Hepatic stellate cell (primary cell): Measurements from ENCODE around the gene CSF1R.
A peak's percentile ranks its signal among the peaks of the same experiment; 100 is the strongest.

Experiments used
- DNase-seq: peaks from one replicate; pipeline ENCODE4 v3.0.0; 2011; ENCODE audit warnings: low spot score

CSF1R gene

GRCh38 chr5:150069672-150070627 lies 16.4 kb downstream of the CSF1R start:
- DNase-seq: no peak

GRCh38 chr5:150068961-150069645 lies 17.3 kb downstream of the CSF1R start:
- DNase-seq: no peak

- DNase-seq: no peak
Measured at GRCh38 chr5:150068472-150068871, 17.9 kb downstream of the CSF1R start.

DNA sequence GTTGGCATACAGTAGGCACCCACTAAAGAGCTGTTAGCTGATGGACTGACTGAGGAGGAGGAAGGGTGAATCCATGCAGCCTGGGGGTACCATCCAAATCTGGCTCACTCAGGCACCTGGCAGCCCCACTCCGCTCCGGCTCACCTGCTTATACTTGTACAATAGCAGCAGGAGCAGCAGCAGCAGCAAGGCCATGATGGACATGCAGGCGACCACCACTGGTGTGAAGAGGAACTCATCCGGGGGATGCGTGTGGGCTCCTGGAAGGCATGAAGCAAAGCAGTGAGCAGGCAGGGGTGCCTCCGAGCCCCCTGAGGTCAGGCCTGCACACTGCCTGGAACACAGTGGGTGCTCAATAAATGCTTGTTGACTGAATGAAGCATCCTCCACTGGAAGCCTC lies 18.3 kb downstream of the CSF1R start:
- no peak for DNase-seq

DNA sequence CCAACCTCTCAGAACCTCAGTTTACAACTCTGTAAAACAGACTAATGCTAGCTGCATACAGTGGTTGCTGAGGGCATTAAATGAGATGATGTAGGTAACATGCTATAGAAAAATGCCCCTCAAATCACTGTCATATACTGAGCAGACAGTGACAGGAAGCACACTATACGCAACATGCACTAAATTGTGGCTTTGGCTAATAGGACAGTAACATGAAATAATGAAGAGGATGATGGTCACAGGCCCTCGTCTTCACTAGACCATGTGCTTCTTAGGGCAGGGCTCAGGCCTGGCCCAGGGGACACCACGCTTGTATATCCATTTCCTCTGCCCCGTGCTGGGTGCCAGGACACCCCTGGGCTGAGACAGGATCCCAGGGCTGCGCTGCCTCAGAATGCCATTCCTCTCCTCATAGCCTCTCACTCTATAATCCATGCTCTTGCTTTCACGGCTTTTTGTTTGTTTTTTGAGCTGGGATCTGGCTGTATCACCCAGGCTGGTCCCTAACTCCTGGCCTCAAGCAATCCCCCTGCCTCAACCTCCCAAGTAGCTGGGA lies 18.9 kb downstream of the CSF1R start:
- no peak for DNase-seq

DNA sequence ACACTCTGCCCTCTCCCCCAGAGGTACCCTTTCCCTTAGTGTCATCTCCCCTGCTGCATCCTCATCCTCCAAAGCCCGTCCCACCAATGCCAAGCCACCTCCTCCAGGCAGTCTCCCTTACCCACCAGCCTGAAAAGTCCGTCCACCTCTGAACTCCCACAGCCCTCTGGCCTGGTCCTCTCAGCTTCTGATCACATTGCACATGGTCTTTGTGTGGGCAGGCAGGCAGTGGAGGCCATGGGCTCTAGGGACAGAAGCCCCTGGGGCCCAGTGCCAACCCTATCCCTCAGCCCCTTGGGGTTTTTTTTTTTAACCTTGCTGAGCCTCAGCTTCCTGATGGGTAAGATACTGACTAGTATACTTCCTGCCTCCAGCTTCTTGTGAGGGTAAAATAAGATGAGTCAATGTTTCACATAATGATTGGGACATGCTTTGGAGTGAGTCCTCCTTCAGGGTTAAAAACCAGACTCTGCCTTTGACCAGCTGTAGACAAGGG lies 19.4 kb downstream of the CSF1R start:
- peak; percentile 81 for DNase-seq

GRCh38 chr5:150066436-150066835 lies 19.9 kb downstream of the CSF1R start:
- DNase-seq: no peak

DNA sequence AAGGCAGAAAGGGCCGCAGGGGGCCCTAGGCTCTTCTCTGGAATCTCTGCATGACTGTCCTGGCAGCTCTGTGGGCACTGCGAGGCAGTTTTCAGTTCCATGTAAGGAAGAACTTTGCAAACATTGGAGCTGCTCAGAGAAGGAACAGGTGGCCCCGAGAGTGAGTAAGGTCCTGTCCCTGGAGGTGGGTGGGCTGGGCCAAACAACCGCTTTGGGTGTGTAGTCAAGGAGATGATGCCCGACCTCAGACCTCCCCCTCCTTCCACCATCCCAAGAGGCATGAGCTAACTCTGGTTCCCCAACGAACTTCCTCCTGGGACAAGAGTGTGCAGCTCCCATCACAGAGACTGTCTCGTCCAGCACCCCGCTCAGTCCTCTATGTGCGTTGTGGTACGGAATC lies 20.5 kb downstream of the CSF1R start:
- peak; percentile 86 for DNase-seq

DNA sequence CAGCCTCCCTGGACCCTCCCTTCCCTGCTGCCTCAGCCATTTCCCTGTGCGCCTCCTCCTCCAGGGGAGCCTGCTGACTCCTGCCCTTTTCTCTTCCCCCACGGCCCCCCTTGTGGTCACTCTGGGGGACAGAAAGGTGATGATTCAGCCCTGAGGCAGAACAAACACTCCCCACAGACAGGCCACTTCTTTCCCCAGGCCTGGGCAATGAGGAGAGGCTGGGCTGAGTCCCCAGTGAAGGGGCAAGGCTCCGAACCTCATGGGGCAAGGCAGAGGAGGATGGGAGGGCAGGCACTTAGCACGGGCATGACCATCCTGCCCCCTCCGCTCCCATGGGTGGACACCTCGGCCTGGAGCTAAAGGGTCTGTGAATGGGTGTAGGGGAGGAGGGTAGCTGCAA lies 21.0 kb downstream of the CSF1R start:
- peak; percentile 75 for DNase-seq

DNA sequence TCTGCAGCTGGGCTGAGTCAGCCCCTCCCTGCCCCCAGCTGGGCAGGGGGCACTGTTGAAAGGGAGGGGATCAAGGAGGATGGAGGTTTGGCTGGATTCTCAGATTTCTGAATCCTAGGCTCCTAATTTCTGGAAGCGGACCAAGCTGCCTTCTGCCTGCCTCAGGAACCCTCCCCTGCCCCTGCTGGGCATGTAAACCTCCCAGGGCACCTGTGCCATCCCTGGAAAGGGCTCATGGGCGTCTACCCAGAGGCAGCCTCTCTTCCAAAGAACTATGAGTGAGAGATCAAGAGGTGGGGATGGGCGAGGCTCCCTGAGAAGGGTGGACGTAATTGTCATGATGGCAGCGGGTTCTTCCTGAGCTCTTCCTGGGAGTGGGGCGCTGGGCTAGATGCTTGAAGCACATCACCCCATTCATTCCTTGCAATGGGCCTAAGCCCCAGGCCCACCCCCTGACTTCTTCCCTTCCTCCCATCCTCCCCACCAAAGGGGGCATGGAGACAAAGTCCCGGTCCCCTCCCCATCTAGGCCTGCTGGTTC lies 21.6 kb downstream of the CSF1R start:
- DNase-seq: no peak

DNA sequence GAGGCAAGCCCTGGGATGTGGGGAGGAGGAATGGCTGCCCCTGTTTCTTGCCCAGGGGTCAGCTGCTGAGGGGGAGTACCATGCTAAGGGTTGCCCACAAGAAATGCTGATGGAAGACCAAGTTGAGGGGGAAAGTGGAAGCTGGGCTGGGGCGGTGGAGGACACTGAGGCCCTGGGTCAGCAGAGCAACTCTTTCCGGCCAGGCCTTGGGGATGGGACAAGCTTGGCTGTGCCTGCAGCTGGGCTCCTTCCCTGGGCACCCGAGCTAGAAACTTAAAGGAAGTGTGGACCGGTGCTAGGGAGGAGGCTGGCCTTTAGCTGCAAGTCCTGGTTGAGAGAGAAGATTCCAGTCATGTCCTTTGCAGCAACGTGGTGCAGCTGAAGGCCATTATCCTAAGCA lies 22.7 kb downstream of the CSF1R start:
- DNase-seq: no peak

DNA sequence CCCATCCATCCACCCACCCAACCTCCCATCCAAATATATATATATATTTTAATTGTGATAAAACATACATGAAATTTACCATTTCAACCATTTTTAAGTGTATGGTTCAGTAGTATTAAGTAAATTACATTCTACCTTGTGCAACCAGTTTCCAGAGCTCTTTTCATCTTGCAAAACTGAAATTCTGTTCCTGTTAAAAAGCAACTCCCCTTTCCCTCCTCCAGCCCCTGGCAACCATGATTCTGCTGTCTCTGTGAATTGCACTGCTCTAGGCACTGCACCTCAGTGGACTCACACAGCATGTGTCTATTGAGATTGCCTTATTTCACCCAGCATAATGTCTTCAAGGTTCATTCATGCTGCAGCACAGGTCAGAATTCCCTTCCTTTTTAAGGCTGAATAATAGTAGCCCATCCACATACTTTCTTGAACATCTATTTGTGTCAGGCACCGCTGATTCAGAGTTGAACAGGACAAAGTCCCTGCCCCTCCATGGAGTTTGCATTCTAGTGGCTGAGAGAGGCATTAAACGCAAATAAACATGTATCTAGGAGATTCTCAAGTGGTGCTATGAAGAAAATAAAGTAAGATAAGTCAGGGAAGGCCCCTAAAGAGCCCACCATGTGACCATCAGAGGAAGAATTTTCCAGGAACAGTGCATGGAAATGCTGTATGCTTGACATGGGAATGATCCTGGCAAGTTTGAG lies 24.0 kb downstream of the CSF1R start:
- no peak for DNase-seq

- no peak for DNase-seq
Measured at GRCh38 chr5:150061538-150061995, 24.8 kb downstream of the CSF1R start.

DNA sequence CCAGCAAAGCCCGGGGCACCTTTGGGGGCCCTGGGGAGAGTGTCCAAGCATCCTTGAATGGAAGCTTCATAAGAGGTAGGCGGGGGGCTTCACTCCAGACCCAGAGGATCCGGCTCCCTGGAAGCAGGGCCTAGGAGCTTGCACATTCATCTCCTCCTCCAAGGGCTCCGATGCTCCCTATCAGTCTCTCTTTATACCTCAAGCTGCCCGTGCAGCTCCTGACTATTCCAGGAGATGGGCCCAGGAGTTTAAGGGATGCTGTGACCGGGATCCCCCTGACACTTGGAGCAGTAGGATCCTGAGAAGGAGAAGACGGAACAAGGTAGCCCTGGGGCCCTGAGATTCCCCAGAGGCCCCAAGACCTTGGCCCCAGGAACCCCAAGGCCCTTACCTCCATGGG lies 25.9 kb downstream of the CSF1R start:
- DNase-seq: no peak

DNA sequence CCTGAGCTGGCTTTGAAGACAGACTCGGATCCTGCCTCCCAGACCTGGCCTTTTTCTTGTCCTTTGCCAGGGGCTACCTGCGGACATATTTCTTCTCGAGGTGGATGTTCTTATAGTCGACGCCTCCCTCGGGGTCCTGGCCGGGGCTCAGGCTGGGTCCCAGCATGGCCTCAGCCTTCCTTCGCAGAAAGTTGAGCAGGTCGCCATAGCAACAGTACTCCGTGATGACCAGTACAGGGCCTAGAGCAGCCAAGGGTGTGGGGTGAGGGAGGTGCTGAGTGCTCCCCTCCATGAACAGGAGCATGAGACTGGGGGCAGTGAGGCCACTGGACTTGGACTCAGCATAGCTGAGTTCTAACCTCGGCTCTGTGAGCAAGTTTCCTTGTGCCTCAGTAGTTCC lies 26.7 kb downstream of the CSF1R start:
- DNase-seq: no peak

- DNase-seq: peak; percentile 88
Measured at GRCh38 chr5:150058480-150059126, 27.8 kb downstream of the CSF1R start.

DNA sequence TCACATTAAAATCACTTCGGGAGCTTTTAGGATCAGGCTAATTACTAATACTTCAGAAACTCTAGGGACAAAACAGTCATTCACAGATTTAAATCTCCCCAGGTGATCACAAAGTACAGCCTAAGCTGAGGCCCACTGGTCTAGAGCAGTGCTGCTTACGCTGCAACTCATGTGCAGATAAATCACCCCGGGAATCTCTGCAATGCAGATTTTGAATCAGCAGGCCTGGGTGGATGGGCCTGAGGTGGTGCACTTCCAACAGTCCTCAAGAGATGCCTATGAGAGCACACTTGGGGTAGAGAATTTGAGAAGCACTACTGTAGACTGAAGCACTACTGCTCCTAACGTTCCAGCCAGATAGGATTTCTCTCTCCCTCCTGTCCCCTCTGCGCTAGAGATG lies 28.4 kb downstream of the CSF1R start:
- DNase-seq: no peak

DNA sequence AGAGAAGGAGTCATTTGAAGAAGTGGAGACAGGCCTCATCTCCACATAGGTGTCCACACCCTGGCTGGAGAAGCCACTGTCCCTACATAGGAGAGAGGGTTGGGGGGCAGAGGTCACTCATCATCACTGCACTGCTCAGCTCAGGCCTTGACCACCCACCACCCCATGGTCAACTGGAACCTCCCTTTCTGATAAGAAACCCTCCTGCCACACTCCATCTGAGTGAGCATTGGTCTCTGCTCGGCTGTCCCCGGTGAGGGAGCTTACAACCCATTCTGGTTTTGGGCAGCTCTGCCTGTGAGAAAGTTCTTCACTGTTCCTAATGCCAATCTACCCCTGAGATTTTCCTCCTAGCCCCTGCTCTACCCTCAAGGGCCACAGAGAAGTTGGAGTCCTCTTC lies 28.8 kb downstream of the CSF1R start:
- DNase-seq: no peak

DNA sequence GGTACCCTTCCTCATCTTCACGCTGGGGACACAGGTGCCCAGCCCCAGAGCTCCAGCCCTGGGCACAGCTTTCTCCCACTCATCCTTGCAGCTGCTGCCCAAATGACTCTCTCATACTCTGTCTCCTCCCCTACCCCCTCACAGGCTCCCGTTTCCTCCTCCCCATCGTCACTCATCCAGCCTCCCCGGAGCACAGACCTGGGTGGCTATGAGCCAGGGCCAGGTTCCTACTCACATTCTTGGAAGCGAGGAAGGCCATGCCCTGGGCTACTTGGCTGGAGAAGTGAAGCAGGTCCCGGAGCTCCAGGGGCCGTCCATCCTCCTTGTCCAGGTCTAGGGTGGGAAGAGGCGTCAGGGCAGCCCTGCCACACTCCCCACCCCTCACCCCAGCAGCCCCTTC lies 29.3 kb downstream of the CSF1R start:
- DNase-seq: no peak

DNA sequence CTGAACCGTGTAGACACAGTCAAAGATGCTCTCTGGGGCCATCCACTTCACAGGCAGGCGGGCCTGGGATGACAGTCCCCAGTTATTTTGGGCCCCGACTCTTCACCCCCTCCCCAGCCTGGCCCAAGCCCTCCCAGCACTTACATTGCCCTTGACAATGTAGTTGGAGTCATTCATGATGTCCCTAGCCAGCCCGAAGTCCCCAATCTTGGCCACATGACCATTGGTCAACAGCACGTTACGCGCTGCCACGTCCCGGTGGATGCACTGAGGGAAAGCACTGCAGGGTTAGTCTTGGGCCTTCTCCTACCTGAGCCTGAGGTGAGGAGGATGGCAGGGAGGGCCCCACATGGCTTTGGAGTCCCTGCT lies 30.3 kb downstream of the CSF1R start:
- DNase-seq: no peak

DNA sequence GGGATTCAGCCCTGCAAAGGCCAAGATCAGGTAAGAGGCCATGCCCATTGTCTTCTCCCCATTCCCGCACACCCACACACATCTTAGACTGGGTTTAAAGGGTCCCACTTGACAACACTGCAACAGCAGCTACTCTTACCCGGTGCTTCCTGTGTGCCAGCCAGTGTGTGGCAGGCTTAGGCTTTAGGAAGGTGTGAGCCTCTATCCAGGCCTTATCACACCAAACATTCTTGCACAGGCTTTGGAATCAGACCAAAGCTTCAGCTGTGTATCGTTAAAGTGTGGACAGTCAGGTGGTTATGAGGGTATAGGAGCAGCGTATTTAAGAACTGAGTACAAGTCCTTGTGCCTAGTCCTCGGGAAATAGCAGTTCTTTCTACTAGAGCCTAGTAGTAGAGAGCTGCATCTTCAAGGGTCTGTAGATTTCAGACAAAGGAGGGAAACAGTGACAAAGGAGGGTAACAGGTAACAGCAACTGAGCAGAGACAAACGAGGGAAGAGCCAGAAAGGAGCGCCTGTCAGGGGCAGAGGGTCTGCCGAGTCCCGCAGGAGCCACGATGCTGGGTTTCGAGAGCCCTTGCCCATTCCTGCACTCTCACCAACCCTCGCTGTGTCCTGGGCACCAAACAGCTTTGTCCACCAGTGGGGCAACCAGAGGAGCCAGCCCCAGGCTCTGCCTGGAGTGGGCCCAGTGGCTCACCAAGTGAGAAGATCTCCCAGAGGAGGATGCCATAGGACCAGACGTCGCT lies 30.9 kb downstream of the CSF1R start:
- no peak for DNase-seq
